ENCODE measurements around the gene NPFFR1.

DNA sequence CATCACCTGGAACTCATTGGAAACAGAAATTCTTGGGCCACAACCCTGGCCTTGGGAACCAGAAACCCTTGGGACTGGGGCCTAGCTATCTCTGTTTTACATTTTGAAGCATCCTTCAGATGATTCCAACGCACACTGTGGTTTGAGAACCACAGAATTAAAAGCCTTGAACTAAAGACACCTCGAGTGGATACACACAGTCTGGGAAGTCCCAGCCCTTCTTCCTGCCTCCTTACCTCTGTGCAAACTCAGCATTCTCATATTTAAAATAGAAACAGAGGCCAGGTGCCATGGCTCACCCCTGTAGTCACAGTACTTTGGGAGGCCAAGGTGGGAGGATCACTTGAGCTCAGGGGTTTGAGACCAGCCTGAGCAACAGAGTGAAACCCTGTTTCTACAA is 12.9 kb downstream of the NPFFR1 start:
- TF ChIP-seq, protein P1, sequence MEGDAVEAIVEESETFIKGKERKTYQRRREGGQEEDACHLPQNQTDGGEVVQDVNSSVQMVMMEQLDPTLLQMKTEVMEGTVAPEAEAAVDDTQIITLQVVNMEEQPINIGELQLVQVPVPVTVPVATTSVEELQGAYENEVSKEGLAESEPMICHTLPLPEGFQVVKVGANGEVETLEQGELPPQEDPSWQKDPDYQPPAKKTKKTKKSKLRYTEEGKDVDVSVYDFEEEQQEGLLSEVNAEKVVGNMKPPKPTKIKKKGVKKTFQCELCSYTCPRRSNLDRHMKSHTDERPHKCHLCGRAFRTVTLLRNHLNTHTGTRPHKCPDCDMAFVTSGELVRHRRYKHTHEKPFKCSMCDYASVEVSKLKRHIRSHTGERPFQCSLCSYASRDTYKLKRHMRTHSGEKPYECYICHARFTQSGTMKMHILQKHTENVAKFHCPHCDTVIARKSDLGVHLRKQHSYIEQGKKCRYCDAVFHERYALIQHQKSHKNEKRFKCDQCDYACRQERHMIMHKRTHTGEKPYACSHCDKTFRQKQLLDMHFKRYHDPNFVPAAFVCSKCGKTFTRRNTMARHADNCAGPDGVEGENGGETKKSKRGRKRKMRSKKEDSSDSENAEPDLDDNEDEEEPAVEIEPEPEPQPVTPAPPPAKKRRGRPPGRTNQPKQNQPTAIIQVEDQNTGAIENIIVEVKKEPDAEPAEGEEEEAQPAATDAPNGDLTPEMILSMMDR (IDR thresholded peaks at IDR 0.05), result no peak
- TF ChIP-seq POLR2A (IDR thresholded peaks at IDR 0.05), result no peak
